HG02759 (cell line): ENCODE measurements around the gene TSPAN3.

Experiments
- ATAC-seq: cut with Tn5 transposase; IDR thresholded peaks from one replicate; pipeline ENCODE4 v1.9.1; 2021; ENCODE audit warnings: mild to moderate bottlenecking, moderate library complexity; ENCODE audit not compliant: unreplicated experiment

TSPAN3 gene

DNA sequence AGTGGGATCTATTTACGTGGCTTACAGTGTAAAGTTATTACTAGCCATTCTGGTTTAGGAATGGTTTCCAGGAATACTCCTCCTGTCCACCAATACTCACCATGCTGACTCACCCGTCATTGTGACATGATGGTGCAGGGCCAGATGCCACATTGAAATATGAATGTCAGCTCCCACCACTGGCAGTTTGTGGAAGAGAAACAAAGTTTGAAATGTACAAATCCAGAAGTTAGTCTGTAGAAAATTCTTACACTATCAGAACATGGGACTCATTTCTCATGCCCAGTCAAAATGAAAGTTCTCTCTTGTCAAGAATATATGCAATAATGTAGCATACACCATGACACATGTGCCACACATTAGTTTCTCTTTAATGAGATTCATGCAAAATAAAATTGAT lies 14.4 kb upstream of the TSPAN3 start:
- no peak for ATAC-seq

DNA sequence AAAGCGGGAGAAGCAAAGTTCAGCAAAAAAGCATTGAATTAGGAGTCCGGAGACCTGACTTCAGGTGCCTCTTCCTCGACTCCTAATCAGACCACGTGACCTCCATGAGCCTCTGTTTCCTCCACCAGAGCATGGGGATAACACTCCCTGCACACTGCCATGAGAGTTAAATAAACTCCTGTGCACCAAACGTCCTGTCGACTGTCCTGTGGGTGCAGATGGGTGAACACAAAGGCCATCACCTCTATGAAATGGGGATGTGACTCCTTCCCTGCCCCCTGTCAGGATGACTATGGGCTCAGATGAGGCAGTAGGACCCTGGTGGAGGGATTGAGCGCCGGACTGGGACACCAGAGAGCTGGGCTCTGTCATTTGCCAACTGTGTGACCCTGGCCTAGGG lies 13.5 kb upstream of the TSPAN3 start:
- no peak for ATAC-seq

DNA sequence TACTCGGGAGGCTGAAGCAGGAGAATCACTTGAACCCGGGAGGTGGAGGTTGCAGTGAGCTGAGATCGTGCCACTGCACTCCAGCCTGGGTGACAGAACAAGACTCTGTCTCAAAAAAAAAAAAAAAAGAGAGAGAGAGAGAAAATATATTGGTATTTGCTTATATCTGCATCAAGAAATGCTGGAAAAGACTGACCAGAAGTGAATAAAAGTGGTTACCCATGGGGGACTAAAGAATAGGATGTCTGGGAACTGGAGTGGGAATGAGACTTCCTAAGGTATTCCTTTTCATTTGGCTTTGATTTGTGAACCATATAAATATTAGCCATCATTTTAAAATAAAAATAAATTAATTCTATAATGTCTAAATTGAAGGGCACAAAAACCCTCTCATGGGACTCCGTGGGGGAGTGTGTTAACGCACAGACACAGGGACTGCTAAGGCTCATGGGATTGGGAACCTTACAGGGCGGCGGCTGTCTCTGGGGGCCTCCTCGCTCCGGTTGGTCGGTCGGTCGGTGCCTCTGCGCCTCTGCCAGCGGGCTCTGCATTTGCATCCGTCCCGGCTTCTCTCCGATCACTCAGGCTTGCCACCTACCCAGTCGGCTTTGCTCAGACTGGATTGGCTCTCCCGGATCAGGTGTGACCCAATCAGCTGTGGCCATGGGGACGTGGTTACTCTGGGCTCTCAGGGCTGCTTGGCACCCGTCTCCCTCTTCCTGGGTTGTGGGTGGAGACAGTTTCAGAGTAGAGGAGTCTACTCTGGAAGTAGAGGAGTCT lies 12.7 kb upstream of the TSPAN3 start:
- peak; percentile 90 for ATAC-seq

DNA sequence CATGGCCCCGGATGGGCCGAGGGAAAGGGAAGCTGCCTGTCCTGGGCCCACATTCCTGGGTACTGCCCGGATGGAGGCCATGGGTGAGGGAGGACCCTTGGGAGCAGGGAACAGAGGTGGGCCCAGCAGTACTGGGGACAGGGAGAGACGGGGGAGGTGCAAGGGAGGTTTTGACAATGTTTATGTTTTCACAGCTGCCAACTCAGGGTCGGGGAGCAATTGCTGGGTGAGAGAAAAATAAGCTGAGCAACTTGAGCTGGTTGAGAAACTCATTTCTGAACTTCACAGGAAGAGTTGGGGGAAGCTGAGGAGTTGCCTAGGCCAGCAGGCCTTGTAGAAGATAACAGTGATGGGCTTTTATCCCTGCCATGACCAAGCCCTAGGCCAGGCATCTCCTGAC lies 11.1 kb upstream of the TSPAN3 start:
- ATAC-seq: no peak

DNA sequence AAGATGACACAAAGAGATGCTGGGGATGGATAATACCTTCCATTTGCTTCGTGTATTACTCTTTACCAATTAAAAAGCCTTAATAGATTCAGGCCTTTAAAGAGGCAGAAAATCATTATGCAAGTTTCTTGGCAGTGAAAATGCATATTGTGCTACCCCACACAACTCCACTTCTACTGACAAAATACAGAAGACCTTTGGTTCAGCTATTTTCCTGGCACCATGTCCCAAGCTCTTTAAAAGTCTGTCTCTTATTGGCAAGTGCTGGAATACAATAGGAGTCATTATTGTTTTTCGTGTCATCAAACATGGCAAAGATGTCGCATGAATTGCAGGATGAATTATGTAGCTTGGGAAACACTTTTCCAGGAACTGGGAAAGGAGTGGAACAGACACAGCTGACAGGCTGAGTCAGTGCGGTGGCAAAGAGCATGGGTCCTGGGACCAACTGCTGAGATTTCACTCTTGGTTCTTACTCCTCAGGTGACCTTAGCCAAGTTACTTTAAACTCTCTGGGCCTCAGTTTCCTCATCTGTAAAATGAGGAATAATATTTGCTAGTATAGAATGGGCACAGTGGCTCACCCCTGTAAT lies 5.5 kb upstream of the TSPAN3 start:
- no peak for ATAC-seq

DNA sequence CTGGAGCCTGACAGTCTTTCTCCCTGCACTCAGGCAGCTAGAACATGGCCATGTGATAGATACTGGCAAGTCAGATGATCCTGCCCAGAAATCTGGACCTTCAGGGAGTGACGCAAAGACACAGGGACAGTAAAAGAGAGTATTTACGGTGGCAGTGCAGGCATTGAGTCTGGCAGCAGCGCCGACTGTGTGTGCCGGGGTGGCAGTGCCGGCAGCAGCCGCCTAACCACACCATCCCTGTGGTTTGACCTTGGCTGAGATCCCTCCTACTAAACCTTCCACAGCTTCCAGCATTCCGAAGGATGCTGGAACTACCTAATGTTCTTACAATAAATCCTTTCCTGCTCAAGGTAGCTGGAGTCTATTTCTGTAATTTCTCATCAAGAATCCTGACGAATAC lies 4.6 kb upstream of the TSPAN3 start:
- no peak for ATAC-seq

DNA sequence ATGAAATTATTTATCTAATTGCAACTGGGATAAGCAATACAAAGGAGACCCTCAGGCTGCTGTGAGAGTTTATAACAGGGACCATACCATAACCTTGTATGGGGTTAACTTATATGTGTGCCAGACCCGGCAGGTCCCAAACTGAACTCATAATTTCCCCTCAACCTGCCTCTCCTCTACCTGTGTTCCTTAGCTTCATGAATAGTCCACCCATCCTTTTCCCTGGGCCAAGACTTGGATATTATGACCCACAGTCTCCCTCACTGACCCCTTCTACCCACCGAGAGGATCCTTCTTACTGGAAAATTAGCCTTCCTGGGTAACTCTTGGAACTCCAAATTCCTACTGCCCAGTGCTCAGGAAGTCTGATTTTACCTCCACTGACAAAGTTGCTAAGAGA lies 3.4 kb upstream of the TSPAN3 start:
- ATAC-seq: no peak

DNA sequence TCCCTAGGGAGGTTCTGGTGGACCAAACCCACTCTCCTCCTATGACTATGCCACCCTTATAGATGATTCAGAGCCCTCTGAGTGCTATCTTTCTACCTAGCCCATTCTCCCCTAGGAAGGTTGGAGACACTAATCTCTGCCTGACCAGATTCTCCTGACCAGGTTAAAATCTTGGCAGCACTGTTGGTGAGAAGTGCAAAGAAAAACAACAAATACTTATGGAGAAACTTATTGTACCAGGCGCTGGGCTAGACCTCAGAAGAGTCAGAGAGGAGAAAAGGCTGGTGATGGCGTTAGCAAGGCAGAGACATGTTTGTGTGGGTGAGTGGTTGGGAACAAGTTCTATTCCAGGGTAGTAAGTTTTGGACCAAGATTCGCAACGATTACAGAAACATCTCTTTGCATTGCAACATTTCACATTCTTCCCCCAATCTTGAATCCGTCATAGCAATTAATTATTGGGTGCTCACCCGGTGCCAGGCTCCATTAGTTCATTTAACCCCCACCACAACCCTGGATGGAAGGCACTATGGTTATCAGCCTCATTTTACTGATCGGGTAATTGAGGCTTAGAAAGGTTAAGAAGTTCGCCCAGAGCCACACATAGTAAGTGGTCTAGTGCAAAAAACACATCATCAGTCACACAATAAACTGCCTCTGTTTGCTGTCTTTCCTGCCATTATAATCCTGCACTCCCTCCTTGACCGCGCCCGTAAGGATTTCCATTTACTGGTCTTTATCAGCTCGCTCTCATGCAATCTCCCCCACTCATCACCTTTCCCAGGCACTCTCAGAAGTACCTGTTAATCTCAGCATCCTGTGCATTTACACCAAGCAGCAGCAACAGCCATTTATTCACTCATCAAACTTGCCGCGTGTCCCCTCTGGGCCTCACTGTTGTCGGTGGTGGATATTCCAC lies 655 bp upstream of the TSPAN3 start:
- ATAC-seq: no peak

DNA sequence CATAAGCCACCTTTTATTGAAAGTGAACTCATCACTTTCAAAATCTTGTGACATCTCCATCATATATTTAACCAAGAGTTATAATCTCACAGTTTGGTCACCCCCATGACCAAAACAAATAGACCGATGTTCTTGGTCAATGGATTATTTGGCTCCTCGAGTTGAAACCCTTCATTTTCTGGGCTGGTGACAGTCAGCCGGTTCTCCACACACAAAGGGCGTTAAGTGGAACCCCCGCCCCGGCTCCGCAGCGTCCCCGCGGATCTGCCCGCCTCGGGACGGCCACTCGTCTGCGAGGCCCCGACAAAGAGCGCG lies 772 bp downstream of the TSPAN3 start:
- no peak for ATAC-seq

DNA sequence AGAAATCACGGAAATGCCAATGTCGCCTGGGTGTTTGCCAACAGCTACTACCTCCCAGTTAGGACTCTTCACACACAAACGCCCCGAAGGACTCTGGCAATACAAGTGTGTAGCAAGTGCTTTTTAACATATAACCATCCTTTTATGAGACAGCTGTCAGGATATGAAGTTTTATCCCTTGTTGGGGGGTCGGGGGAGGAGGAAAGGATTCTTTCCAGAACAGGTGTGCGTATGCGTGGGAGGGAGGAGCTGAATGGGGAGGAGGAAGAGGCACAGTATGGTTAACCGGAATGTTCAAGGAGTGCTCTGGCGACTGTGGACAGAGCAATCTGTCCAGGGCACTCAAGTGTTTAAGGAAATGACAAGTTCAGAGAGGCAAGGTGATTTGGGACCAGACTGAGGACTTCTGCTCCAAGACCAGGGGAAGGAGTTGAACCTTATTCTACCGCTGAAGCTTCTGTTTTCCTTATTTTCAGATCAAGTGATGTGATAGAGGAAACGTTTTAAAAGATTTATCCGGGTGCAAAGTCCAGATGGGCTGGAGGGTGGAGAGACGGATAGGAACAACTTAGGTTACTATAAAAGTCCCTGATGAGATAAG lies 1.3 kb downstream of the TSPAN3 start:
- no peak for ATAC-seq

DNA sequence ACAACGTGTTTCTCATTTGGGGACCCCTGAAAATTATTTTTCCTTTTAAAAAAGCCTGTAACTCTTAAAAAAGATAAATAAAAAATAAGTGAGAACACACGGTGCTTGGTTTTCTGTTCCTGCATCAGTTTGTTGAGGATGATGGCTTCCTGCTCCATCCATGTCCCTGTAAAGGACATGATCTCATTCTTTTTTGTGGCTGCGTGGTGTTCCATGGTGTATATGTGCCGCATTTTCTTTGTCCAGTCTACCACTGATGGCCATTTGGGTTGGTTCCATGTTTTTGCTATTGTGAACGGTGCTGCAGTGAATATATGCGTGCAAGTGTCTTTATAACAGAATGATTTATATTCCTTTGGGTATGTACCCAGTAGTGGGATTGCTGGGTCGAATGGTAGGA lies 2.3 kb downstream of the TSPAN3 start:
- ATAC-seq: no peak

DNA sequence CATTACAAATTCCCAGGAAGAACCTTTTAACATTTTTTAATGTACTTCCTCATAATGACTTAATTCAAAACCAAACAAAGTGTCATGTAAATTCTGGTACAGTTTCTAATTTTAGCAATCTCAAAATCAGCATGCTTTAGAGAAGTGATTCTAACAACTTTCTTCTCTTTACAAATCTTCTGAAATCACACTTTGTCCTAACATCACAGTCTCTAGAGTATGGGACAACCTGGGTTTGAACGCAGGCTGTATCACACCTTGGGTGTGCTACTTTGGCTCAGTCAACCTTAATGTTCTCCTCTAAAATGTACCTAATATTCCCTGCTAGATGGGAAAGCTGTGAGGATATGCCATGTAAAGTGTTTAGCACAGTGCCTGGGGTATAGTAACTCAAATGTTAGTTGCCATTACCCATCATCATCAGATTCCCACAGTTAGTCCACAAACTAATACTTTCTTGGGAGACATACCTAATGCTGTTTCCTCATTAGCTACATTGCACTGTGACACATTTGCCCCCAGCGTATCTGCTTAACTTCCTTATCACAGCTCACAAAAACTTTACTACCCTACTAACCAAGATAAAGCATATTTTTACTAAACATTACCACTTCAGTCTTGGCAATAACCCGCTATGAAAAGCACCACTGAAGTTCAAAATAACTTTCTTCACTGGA lies 3.1 kb downstream of the TSPAN3 start:
- no peak for ATAC-seq

DNA sequence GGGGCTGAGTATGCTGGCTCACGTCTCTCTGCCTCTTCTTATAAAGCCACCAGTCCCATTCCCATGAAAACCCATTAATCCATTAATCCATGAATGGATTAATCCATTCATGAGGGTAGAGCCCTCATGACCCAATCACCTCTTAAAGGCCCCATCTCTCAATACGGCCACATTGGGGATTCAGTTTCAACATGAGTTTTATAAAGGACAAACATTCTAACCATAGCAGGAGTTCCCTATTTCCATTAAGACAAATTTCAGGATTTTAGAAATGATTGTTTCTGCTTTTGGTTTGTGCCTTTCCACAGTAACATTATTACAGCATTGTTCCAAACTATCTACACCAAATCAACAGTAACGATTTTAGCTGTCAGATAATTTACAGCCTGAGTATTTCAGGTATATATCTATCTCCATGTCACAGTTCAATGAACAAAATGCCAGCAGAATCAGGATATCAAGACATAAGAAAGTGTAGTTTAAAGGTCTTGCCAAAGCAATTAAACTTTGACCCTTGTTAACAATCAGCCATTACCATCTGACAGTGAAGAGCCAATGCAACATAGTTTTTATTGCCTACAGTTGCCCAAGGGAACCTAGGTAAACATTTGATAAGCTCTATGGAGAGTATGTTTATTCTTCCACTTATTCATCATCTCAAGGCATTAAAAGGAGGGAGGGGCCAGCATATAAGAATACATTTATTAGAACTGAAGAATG lies 3.8 kb downstream of the TSPAN3 start:
- ATAC-seq: no peak

DNA sequence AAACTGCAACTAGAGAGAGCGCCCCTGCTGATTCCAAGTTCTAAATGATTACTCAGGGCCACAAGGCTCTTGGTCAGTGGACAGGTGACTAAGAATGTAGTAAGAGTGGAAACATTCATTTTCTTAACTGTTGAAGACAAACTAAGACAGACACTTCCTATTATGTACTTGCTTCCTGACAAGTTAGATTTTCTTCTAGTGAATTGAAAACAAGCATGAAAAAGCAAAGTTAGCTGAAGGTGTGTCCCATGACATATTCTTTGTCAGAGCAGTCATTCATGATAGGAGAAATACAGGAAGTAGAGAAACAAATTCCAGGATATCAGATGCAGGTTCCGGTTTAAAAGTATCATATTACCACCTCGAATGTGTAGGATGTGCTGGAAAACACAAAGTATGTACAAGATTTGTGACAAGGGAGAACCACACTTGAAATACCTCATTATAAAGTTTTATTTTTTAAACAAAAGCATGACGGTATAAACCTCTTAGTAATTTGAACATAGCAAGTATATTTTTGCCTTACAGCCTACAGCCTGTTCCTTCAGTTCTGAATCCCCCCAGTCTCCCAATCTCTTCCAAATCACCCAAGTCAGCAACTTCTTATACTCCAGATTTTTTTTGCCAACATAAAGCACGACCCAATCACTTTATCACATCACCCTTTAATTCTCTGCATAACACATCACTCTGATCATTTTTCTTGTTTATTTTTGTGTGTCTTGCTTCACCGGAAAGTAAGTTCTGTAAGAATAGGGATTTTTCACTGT lies 6.2 kb downstream of the TSPAN3 start:
- ATAC-seq: no peak

DNA sequence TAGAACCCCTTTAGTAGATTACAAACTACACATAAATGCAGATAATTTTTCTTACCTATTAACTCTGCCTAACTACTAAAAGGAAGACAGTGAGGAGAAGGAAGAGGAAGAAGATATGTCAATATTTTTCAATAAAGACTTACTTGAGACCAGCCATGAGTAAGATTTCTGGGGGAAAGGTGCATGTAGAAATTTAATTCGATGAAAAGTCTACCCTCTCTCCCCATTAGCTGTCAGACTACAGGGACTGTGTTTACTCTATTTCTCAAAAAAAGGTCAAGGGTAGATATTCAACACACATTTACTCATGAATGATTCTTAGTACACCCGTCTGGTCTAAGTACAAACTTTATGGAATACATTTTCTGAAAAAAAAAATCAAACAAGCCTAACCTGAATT lies 6.8 kb downstream of the TSPAN3 start:
- no peak for ATAC-seq

DNA sequence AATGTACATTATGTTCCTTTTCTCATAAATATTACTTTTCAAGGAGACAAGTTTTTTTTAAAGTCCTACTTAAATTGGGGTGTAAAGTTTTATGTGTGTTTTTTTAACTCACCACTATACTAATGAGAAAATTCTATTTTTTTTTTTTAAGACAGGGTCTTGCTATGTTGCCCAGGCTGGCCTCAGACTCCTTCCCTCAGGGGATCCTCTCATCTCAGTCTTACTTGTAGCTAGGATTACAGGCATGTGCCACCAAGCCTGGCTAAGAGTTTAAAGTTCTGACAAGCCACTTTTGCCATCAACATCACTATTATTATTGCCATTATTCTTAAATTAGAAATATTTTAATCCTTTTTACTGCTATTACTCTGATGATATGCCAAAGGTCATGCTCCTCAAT lies 7.7 kb downstream of the TSPAN3 start:
- no peak for ATAC-seq

DNA sequence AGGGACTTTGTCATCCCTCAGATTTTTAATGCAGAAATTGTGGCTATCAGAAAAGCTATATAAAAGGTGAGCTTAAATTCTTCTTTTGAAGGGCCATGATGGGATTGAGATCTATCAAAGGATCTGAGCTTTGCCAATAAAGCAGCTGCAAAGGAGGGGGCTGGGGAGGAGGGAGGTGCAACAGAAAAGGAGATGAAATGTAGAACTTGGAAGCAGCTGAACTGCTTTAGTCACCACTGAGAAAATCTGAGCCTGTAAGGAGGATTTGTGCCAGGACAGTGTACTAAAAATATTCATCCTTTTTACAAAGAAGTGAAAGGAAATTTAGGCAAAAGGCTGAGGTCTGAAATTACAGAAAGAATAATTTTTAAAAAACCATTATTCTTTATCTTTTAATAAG lies 10.4 kb downstream of the TSPAN3 start:
- ATAC-seq: no peak

DNA sequence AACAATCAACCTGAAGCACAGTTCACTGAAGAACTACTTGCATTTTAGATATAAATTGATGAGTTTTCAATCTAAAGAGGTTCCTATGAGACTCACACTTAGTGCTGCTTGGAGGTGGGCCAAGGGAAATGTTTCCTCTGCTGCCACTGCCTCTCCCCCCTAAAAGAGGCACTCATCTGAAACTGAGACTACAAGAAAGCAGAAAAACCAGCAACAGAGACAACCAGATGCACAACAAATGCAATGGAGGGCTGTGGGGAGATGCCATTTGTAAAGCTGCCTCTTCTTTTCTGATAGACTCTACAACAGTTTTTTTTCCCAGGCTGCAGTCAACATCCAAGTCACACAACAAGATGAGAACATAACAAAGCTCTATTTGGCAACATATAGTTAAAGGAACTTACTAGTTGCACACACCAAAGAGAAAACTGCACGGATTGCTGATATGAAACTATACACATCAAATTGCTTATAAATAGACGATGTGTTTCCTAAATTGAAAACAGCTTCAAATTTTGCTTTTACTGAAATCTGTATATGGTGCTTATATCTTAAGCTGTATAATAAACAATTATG lies 11.0 kb downstream of the TSPAN3 start:
- ATAC-seq: no peak

DNA sequence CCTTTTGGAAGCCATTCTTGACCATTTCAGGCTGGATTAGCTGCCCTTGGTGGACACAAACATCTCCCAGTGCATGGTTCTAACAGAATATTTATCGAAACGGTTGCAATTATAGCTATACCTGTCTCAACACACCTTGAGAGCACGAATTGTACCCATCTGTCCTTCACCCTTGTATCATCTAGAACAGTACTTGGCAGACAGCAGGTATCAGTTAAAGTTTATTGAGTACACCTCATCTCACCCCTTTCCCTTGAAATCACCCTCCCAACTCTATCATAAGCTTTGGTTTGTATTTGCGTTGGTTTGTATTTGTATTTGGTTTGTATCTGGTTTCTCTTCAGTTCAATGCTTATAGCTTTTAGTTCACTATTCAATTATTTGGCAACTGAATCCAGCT lies 12.4 kb downstream of the TSPAN3 start:
- no peak for ATAC-seq
